Parathyroid adenoma (tissue), 2 donors: ENCODE results near the gene PHF14.

Source experiments
- H2AFZ ChIP-seq: fragments of 300-600 bp; sonication (generic); one replicate; pipeline ENCODE4 v1.7.0; 2017; ENCODE audit warnings: antibody characterized with exemption, mild to moderate bottlenecking
- H3K27ac ChIP-seq: fragments of 300-600 bp; sonication (generic); one replicate; pipeline ENCODE4 v1.7.0; 2017
- H3K27me3 ChIP-seq: fragments of 300-600 bp; sonication (generic); one replicate; pipeline ENCODE4 v1.7.0; 2017; ENCODE audit warnings: low read length; ENCODE audit not compliant: control insufficient read depth, insufficient read depth
- H3K36me3 ChIP-seq: fragments of 300-600 bp; sonication (generic); one replicate; pipeline ENCODE4 v1.7.0; 2017; ENCODE audit warnings: low read length; ENCODE audit not compliant: control insufficient read depth, insufficient read depth
- H3K4me1 ChIP-seq: fragments of 300-600 bp; sonication (generic); one replicate; pipeline ENCODE4 v1.7.0; 2017; ENCODE audit warnings: control low read depth
- H3K4me2 ChIP-seq: fragments of 300-600 bp; sonication (generic); one replicate; pipeline ENCODE4 v1.7.0; 2017; ENCODE audit warnings: low read length
- H3K4me3 ChIP-seq: fragments of 300-600 bp; sonication (generic); one replicate; pipeline ENCODE4 v1.7.0; 2017; ENCODE audit warnings: low read depth, low read length
- H3K79me2 ChIP-seq: fragments of 300-600 bp; sonication (generic); one replicate; pipeline ENCODE4 v1.7.0; 2017; ENCODE audit warnings: control low read depth
- H3K9ac ChIP-seq: fragments of 300-600 bp; sonication (generic); one replicate; pipeline ENCODE4 v1.7.0; 2017; ENCODE audit warnings: mild to moderate bottlenecking
- H3K9me3 ChIP-seq: fragments of 300-600 bp; sonication (generic); one replicate; pipeline ENCODE4 v1.7.0; 2017; ENCODE audit warnings: low read length; ENCODE audit not compliant: control insufficient read depth
- TF ChIP-seq, protein P1 (sequence below): fragments of 300-600 bp; sonication (generic); IDR thresholded peaks from one replicate; pipeline ENCODE4 v1.7.0; 2017; ENCODE audit warnings: antibody characterized with exemption, mild to moderate bottlenecking
- donor health status: primary hyperparathyroidism.

Gene PHF14

DNA sequence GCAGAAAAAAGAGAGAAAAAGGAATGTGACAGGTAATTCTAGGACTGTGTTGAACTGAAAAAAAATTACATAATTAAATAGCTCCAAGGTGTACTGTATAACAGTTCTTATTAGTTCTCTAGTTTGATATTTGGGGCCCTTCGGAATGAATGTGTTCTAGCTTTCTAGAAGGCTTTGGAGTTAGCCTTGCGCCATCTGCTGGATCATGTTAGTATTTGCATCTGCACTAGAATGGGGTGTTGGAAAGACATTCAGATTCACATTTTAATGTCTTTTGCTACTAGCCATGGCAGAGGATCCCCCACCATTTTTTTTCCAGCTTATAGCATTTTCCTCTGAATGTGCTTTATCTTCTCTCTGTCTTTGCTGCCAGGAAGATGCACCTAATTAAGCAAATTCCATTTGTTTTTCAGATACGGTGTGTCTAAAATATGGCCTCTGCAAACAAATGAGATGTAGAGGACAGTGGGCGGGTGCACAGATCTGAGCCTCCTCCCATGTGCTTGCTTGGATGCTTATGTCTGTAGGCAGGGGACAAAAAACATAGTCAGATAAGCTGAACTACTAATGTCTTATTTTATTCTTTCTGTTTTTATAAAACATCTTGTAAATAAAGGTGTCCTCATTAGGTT is 238.5 kb downstream of the PHF14 start:
- Histone ChIP-seq H3K79me2 (no peaks in the 10 kb centered on the region), H3K27me3 (no peaks in the 10 kb centered on the region), H3K27ac (peak overlapping the region; percentile 47), H3K4me1 (peaks cover 15% of the 10 kb centered on the region), H3K4me3 (no peak overlapping the region), H3K36me3 (no peaks in the 10 kb centered on the region), H2AFZ (peak overlapping the region; percentile 77), H3K9me3 (no peaks in the 10 kb centered on the region), H3K9ac (no peak overlapping the region), H3K4me2 (no peak overlapping the region)
- TF ChIP-seq, protein P1, sequence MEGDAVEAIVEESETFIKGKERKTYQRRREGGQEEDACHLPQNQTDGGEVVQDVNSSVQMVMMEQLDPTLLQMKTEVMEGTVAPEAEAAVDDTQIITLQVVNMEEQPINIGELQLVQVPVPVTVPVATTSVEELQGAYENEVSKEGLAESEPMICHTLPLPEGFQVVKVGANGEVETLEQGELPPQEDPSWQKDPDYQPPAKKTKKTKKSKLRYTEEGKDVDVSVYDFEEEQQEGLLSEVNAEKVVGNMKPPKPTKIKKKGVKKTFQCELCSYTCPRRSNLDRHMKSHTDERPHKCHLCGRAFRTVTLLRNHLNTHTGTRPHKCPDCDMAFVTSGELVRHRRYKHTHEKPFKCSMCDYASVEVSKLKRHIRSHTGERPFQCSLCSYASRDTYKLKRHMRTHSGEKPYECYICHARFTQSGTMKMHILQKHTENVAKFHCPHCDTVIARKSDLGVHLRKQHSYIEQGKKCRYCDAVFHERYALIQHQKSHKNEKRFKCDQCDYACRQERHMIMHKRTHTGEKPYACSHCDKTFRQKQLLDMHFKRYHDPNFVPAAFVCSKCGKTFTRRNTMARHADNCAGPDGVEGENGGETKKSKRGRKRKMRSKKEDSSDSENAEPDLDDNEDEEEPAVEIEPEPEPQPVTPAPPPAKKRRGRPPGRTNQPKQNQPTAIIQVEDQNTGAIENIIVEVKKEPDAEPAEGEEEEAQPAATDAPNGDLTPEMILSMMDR = peak; percentile 80

GRCh38 chr7:11212816-11213215 is 239.1 kb downstream of the PHF14 start:
- H3K79me2 ChIP-seq = no peaks in the 10 kb centered on the region
- TF ChIP-seq, protein P1 = no peak
- peak overlapping the region; percentile 53 for H3K4me2 ChIP-seq
- H2AFZ ChIP-seq = peak overlapping the region; percentile 77
- H3K9me3 ChIP-seq = no peaks in the 10 kb centered on the region
- H3K9ac ChIP-seq = no peak overlapping the region
- no peaks in the 10 kb centered on the region for H3K27me3 ChIP-seq
- peak overlapping the region; percentile 47 for H3K27ac ChIP-seq
- H3K36me3 ChIP-seq = no peaks in the 10 kb centered on the region
- no peak overlapping the region for H3K4me3 ChIP-seq
- peaks cover 15% of the 10 kb centered on the region for H3K4me1 ChIP-seq

GRCh38 chr7:11213266-11213665 is 239.6 kb downstream of the PHF14 start:
- Histone ChIP-seq H3K4me3 (no peak overlapping the region), H3K27ac (peak overlapping the region; percentile 47), H3K9me3 (no peaks in the 10 kb centered on the region), H3K4me2 (peak overlapping the region; percentile 53), H3K27me3 (no peaks in the 10 kb centered on the region), H3K79me2 (no peaks in the 10 kb centered on the region), H2AFZ (peak overlapping the region; percentile 77), H3K36me3 (no peaks in the 10 kb centered on the region), H3K4me1 (peaks cover 15% of the 10 kb centered on the region), H3K9ac (no peak overlapping the region)
- TF ChIP-seq, protein P1 = no peak

DNA sequence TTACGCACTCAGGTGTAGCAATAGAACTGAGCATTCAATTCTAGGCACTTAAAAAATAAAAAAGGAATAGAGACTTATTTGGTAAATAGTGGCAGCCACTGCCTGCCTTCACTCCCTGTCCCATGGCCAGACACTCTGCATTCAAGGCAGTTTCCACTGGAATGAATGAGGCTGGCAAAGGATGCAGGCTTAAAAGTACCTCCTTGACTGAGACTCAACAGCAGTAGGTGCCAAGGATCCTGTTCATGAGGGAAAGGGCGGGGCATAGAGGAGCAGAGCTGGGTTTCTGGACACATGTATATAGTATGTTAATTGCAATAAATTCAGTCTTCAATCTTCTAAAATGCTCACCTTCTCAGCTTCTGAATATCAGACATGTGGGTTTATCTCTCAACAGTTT is 242.6 kb downstream of the PHF14 start:
- Histone ChIP-seq H3K4me3 (no peak overlapping the region), H2AFZ (no peak overlapping the region), H3K27ac (no peak overlapping the region), H3K9ac (no peak overlapping the region), H3K4me2 (no peak overlapping the region), H3K9me3 (no peaks in the 10 kb centered on the region), H3K27me3 (no peaks in the 10 kb centered on the region), H3K79me2 (no peaks in the 10 kb centered on the region), H3K36me3 (no peaks in the 10 kb centered on the region), H3K4me1 (peaks cover 15% of the 10 kb centered on the region)
- TF ChIP-seq, protein P1 = no peak
